ENCODE data around the gene ABHD12. TPM values are rescaled to one million over a fixed set of nuclear protein-coding genes. Genes with fewer than 3 reads are reported as not detected.

Gene ABHD12
- total and polyA plus RNA-seq, 2 donors (not counting 3 experiments of a cell fraction or from before 2014, with no cell fraction given): 19.2 to 36.0 TPM

GRCh38 chr20:25355011-25355595, 35.5 kb downstream of the ABHD12 start:
- FAIRE-seq: no peak

More at GRCh38 chr20:25355011-25355595, 35.5 kb downstream of the ABHD12 start:
- H3K79me2 ChIP-seq (ENCODE audit: control insufficient read depth, insufficient read depth, low read length): peaks cover 6% of the 10 kb centered on the region
- no peaks in the 10 kb centered on the region for H3K4me1 ChIP-seq (ENCODE audit: control insufficient read depth, extremely low read depth, insufficient read depth, low read length)
- BruUV-seq (replicated peaks): no TSS peak
- no peak overlapping the region for H3K4me3 ChIP-seq (replicated peaks in 1 of 3; ENCODE audit: insufficient read depth in 1 of 3, low read depth in 1 of 3, low read length in 3 of 3)
- ChIA-PET POLR2A (no interaction called here), CTCF (interaction anchor here (1.0 kb wide), 1 partner anchor 19 kb away, joined by 3 read pairs; no protein-coding TSS in a partner anchor)
- H3K27me3 ChIP-seq (ENCODE audit: control insufficient read depth in 2 of 2, insufficient read depth in 2 of 2, low read length in 2 of 2): no peaks in the 10 kb centered on the region
- no peak overlapping the region for H3K4me2 ChIP-seq (ENCODE audit: insufficient read depth, low read length)
- H3K27ac ChIP-seq (ENCODE audit: insufficient read depth, low read depth, low read length): no peak overlapping the region
- H3K9me1 ChIP-seq (replicated peaks; ENCODE audit: control insufficient read depth, extremely low read depth, insufficient read depth, low read length): no peaks in the 10 kb centered on the region
- no peak overlapping the region for H2AFZ ChIP-seq (ENCODE audit: low read depth, low read length)
- dilution Hi-C loops (cut with MboI; ENCODE audit: extremely low pct_ligation_motif_present, low sequenced_read_pairs) (no loop called here), intact Hi-C loops (cut with micrococcal nuclease) (no loop called here)
- no peak overlapping the region for H3K9ac ChIP-seq (replicated peaks; ENCODE audit: extremely low read depth, insufficient read depth, low read length)
- no peaks in the 10 kb centered on the region for H3K36me3 ChIP-seq (ENCODE audit: control insufficient read depth in 2 of 2, extremely low read depth in 1 of 2, insufficient read depth in 2 of 2, low read length in 2 of 2)
- TF ChIP-seq FOS (IDR thresholded peaks at IDR 0.05; ENCODE audit: borderline replicate concordance, insufficient read depth, low read length): no peak
- TF ChIP-seq MYC (IDR thresholded peaks at IDR 0.05; ENCODE audit: low read depth, low read length): no peak
- no peak for TF ChIP-seq MAX (IDR thresholded peaks at IDR 0.05; ENCODE audit: insufficient read depth, insufficient read length)
- TF ChIP-seq JUN (IDR thresholded peaks at IDR 0.05; ENCODE audit: borderline replicate concordance, insufficient read depth, insufficient read length, low read depth): no peak
- TF ChIP-seq POLR2AphosphoS5 (IDR thresholded peaks at IDR 0.05; ENCODE audit: insufficient read depth, low read depth, low read length): no peak
- TF ChIP-seq EZH2 (IDR thresholded peaks at IDR 0.05; ENCODE audit: borderline replicate concordance, low read depth, low read length, severe bottlenecking): no peak
- no peak for TF ChIP-seq GATA2 (IDR thresholded peaks at IDR 0.05; ENCODE audit: insufficient read depth, insufficient read length, low read depth, low read length)
- no peak for TF ChIP-seq POLR2A (IDR thresholded peaks at IDR 0.05; ENCODE audit: low read depth, low read length)
- TF ChIP-seq CTCF (IDR thresholded peaks at IDR 0.05; ENCODE audit: extremely low read depth in 1 of 2, insufficient read depth in 1 of 2, low read depth in 1 of 2, low read length in 2 of 2): no peak
- no peaks in the 10 kb centered on the region for H4K20me1 ChIP-seq (replicated peaks; ENCODE audit: control insufficient read depth, extremely low read depth, insufficient read depth, low read length)
- no peak for DNase-seq (ENCODE audit: low read depth, low spot score)
- no peaks in the 10 kb centered on the region for H3K9me3 ChIP-seq (replicated peaks; ENCODE audit: control insufficient read depth, insufficient read depth, low read length)
